AG09319 (cell line): ENCODE measurements around the gene TMPRSS2.

ENCODE experiments used
- DNase-seq: peaks from one replicate; pipeline ENCODE4 v3.0.0-alpha.2; 2010; ENCODE audit warnings: low read depth; ENCODE audit errors: extremely low read depth
- TF ChIP-seq, protein P1 (sequence below): IDR thresholded peaks from 2 replicates; pipeline ENCODE4 v1.5.1; 2011; ENCODE audit warnings: low read depth, mild to moderate bottlenecking, inconsistent platforms, low read length, moderate library complexity

Gene TMPRSS2

GRCh38 chr21:41490330-41490729, 17.6 kb downstream of the TMPRSS2 start:
- no peak for DNase-seq
- TF ChIP-seq, protein P1, sequence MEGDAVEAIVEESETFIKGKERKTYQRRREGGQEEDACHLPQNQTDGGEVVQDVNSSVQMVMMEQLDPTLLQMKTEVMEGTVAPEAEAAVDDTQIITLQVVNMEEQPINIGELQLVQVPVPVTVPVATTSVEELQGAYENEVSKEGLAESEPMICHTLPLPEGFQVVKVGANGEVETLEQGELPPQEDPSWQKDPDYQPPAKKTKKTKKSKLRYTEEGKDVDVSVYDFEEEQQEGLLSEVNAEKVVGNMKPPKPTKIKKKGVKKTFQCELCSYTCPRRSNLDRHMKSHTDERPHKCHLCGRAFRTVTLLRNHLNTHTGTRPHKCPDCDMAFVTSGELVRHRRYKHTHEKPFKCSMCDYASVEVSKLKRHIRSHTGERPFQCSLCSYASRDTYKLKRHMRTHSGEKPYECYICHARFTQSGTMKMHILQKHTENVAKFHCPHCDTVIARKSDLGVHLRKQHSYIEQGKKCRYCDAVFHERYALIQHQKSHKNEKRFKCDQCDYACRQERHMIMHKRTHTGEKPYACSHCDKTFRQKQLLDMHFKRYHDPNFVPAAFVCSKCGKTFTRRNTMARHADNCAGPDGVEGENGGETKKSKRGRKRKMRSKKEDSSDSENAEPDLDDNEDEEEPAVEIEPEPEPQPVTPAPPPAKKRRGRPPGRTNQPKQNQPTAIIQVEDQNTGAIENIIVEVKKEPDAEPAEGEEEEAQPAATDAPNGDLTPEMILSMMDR = no peak

DNA sequence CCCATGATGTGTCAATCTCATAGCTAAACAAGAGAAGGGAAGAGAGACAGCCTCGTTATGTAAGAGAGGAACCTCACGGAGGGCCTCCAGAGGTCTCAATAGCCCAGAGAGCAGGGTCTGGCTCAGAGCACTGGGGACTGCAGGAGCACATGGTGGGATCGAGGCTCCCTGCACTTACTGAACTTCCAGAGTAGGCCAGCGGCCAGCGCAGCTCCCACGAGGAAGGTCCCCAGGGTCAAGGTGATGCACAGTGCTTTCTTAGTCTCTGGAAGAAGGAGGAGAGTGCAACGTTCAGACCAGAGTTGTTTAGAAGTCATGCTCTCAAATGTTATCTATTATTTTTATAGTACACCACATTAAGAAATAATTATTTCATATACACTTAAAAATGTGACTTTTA, 18.6 kb downstream of the TMPRSS2 start:
- TF ChIP-seq, protein P1 = no peak
- no peak for DNase-seq

DNA sequence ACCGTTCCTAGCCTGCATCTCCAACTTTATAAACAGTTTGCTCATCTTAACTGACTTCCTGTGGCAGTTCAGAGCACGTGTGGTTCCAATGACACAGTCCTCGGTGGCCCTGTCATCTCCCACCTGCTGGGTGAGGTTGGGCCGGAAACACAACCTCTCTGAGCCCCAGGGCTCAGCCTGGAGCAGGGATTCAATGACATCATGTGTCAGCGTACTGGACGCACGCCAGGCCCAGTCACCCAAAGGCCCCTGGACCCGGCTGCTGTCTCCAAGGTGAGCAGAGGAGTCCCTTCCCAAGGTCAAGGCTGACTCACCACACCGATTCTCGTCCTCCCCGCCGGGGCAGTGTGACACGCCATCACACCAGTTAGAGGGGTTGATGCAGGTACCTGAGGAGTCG, 19.9 kb downstream of the TMPRSS2 start:
- DNase-seq = no peak
- TF ChIP-seq, protein P1 = no peak

GRCh38 chr21:41487082-41487481, 20.9 kb downstream of the TMPRSS2 start:
- no peak for DNase-seq
- TF ChIP-seq, protein P1 = no peak

DNA sequence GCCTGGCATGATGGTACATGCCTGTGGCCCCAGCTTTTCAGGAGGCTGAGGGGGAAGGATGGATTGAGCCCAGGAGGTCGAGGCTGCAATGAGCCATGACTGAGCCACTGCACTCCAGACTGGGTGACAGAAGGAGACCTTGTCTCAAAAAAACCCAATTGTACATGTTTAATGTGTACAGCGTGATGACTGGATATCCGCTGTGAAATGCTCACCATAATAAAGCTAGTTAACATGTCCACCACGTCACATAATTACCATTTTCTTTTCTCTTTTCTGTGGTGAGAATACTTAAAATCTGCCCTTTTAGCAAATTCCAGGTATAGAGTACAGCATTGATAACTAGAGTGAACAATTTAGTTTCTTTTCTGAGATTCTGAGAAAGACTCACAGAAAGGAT, 24.0 kb downstream of the TMPRSS2 start:
- no peak for DNase-seq
- TF ChIP-seq, protein P1 = no peak

DNA sequence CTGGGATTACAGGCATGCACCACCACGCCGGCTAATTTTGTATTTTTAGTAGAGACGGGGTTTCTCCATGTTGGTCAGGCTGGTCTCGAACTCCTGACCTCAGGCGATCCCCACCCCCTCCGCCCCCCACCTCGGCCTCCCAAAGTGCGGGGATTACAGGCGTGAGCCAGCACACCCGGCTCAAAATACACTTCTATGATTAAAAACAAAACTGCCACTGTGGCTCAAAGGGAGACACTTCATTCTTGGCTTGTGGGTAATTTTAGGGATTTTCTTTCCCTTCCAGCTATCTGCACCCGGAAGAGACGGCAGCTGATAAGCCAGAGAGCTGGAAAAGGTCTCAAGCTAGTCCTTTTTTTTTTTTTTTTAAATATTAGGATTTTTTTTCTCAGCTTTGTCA, 24.5 kb downstream of the TMPRSS2 start:
- no peak for DNase-seq
- TF ChIP-seq, protein P1 = no peak

DNA sequence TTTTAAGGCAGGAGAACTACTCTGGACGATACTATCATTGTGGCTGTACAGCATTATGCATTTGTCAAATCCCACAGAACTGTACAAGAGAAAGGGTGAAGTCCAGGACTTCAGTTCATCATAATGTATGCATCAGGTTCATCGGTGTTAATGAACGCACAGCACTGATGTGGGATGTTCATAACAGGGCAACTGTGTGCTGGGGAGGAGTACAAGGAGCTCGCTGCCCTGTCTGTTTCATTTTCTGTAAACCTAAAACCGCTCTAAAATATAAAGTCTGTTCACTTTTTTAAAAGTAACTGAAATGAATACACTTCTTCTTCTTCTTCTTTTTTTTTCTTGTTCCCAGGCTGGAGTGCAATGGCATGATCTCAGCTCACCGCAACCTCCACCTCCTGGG, 25.0 kb downstream of the TMPRSS2 start:
- TF ChIP-seq, protein P1 = no peak
- DNase-seq = no peak
